NT2/D1 (cell line): ENCODE data around the gene TMEM117.

Experiments
- YY1 ChIP-seq: IDR thresholded peaks from 2 replicates; pipeline ENCODE4 v1.6.1; 2011; ENCODE audit not compliant: insufficient read length, insufficient read depth
- ZNF274 ChIP-seq: IDR thresholded peaks from 2 replicates; pipeline ENCODE4 v1.6.1; 2011; ENCODE audit warnings: mild to moderate bottlenecking, low read depth, low read length

GRCh38 chr12:44091948-44092606 is 256.2 kb downstream of the TMEM117 start:
- no peak for TF ChIP-seq ZNF274
- no peak for TF ChIP-seq YY1
